ENCODE results near the gene COL4A6. TPM values are rescaled to one million over a fixed set of nuclear protein-coding genes. Genes with fewer than 3 reads are reported as not detected.
"Not testable (repeated sequence)": the region's sequence is repeated elsewhere in the genome, so short reads cannot be mapped to it uniquely, and the experiment has no call there.

COL4A6 gene
- total RNA-seq, 2 experiments from 2014 or later, result not detected

GRCh38 chrX:108384783-108385182, 53.4 kb downstream of the COL4A6 start:
- ChIA-PET CTCF (no interaction called here), POLR2A (no interaction called here)
- Mint-ChIP-seq H3K4me1 (ENCODE audit: low read depth) (no peaks in the 10 kb centered on the region), H3K27ac (no peak overlapping the region), H3K9me3 (no peaks in the 10 kb centered on the region), H3K4me3 (no peak overlapping the region), H3K27me3 (no peaks in the 10 kb centered on the region), H3K36me3 (ENCODE audit: low read depth) (no peaks in the 10 kb centered on the region)
- intact Hi-C loops (cut with micrococcal nuclease), result no loop called here
- ATAC-seq (no peak), DNase-seq (no peak)
- TF ChIP-seq, protein P1, sequence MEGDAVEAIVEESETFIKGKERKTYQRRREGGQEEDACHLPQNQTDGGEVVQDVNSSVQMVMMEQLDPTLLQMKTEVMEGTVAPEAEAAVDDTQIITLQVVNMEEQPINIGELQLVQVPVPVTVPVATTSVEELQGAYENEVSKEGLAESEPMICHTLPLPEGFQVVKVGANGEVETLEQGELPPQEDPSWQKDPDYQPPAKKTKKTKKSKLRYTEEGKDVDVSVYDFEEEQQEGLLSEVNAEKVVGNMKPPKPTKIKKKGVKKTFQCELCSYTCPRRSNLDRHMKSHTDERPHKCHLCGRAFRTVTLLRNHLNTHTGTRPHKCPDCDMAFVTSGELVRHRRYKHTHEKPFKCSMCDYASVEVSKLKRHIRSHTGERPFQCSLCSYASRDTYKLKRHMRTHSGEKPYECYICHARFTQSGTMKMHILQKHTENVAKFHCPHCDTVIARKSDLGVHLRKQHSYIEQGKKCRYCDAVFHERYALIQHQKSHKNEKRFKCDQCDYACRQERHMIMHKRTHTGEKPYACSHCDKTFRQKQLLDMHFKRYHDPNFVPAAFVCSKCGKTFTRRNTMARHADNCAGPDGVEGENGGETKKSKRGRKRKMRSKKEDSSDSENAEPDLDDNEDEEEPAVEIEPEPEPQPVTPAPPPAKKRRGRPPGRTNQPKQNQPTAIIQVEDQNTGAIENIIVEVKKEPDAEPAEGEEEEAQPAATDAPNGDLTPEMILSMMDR (IDR thresholded peaks at IDR 0.05), result no peak

GRCh38 chrX:108380222-108380621, 58.0 kb downstream of the COL4A6 start:
- intact Hi-C loops (cut with micrococcal nuclease), result no loop called here
- CTCF ChIA-PET, result no interaction called here
- DNase-seq (no peak), ATAC-seq (no peak)
- no peaks in the 10 kb centered on the region for H3K27me3 Mint-ChIP-seq
- POLR2A ChIA-PET, result no interaction called here
- no peaks in the 10 kb centered on the region for H3K4me1 Mint-ChIP-seq (ENCODE audit: low read depth)
- H3K9me3 Mint-ChIP-seq, result no peaks in the 10 kb centered on the region
- H3K36me3 Mint-ChIP-seq (ENCODE audit: low read depth), result no peaks in the 10 kb centered on the region
- H3K4me3 Mint-ChIP-seq, result no peak overlapping the region
- TF ChIP-seq, protein P1 (IDR thresholded peaks at IDR 0.05), result no peak
- H3K27ac Mint-ChIP-seq, result no peak overlapping the region

DNA sequence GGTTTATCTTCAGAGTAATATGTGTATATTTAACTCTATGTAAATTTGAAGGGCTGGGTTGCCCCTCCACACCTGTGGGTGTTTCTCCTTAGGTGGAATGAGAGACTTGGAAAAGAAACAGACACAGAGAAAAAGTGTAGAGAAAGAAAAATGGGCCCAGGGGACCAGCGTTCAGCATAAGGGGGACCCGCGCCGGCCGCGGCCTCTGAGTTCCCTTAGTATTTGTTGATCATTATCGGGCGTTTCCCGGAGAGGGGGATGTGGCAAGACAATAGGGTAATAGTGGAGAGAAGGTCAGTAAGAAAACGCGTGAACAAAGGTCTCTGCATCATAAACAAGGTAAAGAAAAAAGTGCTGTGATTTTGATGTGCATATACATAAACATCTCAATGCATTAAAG, 61.4 kb downstream of the COL4A6 start:
- ATAC-seq; H3K27ac Mint-ChIP-seq; H3K27me3 Mint-ChIP-seq; H3K4me1 Mint-ChIP-seq (ENCODE audit: low read depth); POLR2A ChIA-PET; H3K9me3 Mint-ChIP-seq; H3K4me3 Mint-ChIP-seq; CTCF ChIA-PET; DNase-seq; H3K36me3 Mint-ChIP-seq (ENCODE audit: low read depth); intact Hi-C loops (cut with micrococcal nuclease): not testable (repeated sequence)

DNA sequence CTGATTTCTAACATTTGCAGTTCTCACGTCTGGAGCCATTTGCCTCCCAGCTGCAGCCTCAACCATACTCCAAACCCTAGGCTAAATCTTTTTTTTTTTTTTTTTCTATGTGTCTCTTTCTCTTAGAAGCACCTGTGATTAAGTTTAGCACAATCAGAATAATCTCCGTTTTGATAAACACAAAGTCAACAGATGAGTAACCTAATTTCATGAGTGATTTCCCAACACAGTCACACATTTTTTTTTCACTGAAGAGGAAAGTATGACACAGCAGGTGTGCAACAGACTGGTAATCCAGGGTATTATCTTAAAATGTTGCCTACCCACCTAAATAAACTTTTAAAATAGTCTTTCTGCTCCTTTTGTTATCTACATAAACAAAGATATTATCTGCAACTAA, 62.6 kb downstream of the COL4A6 start:
- H3K4me3 Mint-ChIP-seq; DNase-seq; H3K4me1 Mint-ChIP-seq (ENCODE audit: low read depth); H3K9me3 Mint-ChIP-seq; H3K27ac Mint-ChIP-seq; intact Hi-C loops (cut with micrococcal nuclease); POLR2A ChIA-PET; CTCF ChIA-PET; ATAC-seq; H3K27me3 Mint-ChIP-seq; H3K36me3 Mint-ChIP-seq (ENCODE audit: low read depth): not testable (repeated sequence)

DNA sequence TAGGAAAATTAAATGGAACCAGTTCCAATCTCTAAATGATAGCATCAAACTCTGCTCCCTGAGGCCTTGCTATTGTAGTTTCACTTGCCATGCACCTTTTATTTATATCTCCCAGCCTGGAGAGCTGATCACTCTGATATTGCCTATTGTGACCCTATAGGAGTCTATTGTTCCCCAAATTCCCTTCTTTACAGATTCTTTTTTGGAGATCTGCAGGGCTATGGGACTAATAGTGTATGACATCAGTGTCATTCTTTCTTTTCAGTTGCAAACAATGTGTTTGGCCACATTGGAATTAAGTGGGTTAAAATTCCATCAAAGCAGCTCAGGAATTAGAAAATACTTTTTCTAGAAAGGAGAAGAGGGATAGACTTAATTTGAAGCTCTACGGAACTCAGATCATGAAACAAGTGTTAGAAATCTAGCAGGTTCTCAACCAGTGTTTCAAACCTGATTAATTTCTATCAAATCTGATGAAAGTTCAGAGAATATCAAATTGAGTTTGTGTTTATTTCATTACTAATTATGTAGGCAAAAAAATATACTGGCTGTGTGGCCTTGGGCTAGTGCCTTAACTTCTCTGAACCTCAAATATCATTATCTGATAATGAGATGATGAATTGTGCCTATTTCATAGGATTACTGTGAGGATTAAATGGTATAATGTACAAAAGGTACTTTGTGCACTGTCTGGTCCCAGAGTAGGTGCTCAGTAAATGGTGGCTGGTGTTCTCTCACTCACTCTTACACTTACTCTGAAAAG, 71.4 kb downstream of the COL4A6 start:
- ATAC-seq, result no peak
- POLR2A ChIA-PET, result no interaction called here
- CTCF ChIA-PET, result no interaction called here
- intact Hi-C loops (cut with micrococcal nuclease), result no loop called here
- Mint-ChIP-seq H3K4me3 (no peak overlapping the region), H3K36me3 (ENCODE audit: low read depth) (no peaks in the 10 kb centered on the region), H3K4me1 (ENCODE audit: low read depth) (no peaks in the 10 kb centered on the region), H3K27me3 (no peaks in the 10 kb centered on the region), H3K27ac (no peak overlapping the region), H3K9me3 (no peaks in the 10 kb centered on the region)
- no peak for DNase-seq
- TF ChIP-seq, protein P1 (IDR thresholded peaks at IDR 0.05), result no peak

- ATAC-seq (no peak), DNase-seq (no peak)
- intact Hi-C loops (cut with micrococcal nuclease), result no loop called here
- no peaks in the 10 kb centered on the region for H3K36me3 Mint-ChIP-seq (ENCODE audit: low read depth)
- H3K27me3 Mint-ChIP-seq, result peaks cover 2% of the 10 kb centered on the region
- no peak overlapping the region for H3K4me3 Mint-ChIP-seq
- H3K4me1 Mint-ChIP-seq (ENCODE audit: low read depth), result no peaks in the 10 kb centered on the region
- ChIA-PET POLR2A (no interaction called here), CTCF (no interaction called here)
- no peak overlapping the region for H3K27ac Mint-ChIP-seq
- TF ChIP-seq, protein P1 (IDR thresholded peaks at IDR 0.05), result no peak
- H3K9me3 Mint-ChIP-seq, result no peaks in the 10 kb centered on the region
These were observed 76.2 kb downstream of the COL4A6 start for GRCh38 chrX:108362026-108362425.

All from activated CD8-positive, alpha-beta T cell treated with anti-CD3 and anti-CD28 coated beads for 36 hours (primary cell).